Lower leg skin (tissue), 4 donors: ENCODE data around the gene SRCIN1. TPM values are rescaled to one million over a fixed set of nuclear protein-coding genes. Genes with fewer than 3 reads are reported as not detected.

Experiments
- DNase-seq, 2 donors: peaks; one replicate each; pipeline ENCODE4 v3.0.0-alpha.2; 2019; ENCODE audit warnings: low spot score in 2 of 2
- H3K4me3 ChIP-seq: fragments of 200-600 bp; sonication (generic); 2 replicates; pipeline ENCODE4 v1.5.1; 2017; ENCODE audit warnings: mild to moderate bottlenecking, low read depth; ENCODE audit not compliant: poor library complexity, severe bottlenecking
- POLR2A ChIP-seq, 2 donors: fragments of 450-650 bp; IDR thresholded peaks; one replicate each; pipeline ENCODE4 v1.6.1; 2016 to 2017; ENCODE audit warnings: antibody characterized with exemption in 2 of 2, mild to moderate bottlenecking in 1 of 2, moderate library complexity in 1 of 2
- WGBS, 2 donors: methylation state at CpG; one replicate each; pipeline ENCODE4 v1.1.5; 2018; 5-methylcytosine and 5-hydroxymethylcytosine counted together
- intact Hi-C: fragments of 100-400 bp; cut with DNase I; formaldehyde crosslinking; loops from one replicate; pipeline ENCODE4 v1.15.0; 2023; ENCODE audit warnings: low total_unique reads
- total RNA-seq, 4 donors: library from RNA; depleted of rRNA; stranded (reverse); fragments of >200 nt; gene quantifications; one replicate each; pipeline ENCODE4 v1.1.0, GENCODE V29; 2016
- TF ChIP-seq, protein P1 (sequence below), 3 donors: fragments of 450-650 bp; IDR thresholded peaks; one replicate each; pipeline ENCODE4 v1.5.1; 2016; ENCODE audit warnings: antibody characterized with exemption in 3 of 3, mild to moderate bottlenecking in 3 of 3, moderate library complexity in 2 of 3

SRCIN1 gene
- total RNA-seq, 4 donors from 2014 or later, result 12.0 to 20.2 (median 15.6) TPM

DNA sequence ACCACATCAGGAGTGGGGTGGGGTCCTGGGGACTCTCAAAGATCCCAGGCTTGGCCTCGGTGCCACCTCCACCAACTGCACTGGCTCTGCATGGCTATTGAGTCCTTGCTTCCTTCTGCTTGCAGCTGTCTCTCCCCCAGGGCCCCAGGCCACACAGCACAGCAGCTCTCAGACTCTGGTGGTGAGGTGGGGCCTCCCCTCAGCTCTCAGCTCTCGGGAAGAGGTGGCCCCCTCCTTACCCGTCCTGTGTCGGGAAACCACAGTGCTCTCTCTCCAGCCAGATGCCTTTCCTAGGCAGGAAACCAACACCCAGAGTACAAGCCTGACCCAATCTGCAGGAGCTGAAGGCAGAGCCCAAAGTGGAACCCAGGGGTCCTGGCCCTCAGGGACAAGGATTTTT lies 18.5 kb downstream of the SRCIN1 start:
- intact Hi-C loops, result loop anchor here (10.0 kb wide), 1 partner anchor 92 kb away; no protein-coding TSS in a partner anchor
- H3K4me3 ChIP-seq, result no peak overlapping the region
- no peak for TF ChIP-seq POLR2A (IDR thresholded peaks at IDR 0.05)
- TF ChIP-seq, protein P1, sequence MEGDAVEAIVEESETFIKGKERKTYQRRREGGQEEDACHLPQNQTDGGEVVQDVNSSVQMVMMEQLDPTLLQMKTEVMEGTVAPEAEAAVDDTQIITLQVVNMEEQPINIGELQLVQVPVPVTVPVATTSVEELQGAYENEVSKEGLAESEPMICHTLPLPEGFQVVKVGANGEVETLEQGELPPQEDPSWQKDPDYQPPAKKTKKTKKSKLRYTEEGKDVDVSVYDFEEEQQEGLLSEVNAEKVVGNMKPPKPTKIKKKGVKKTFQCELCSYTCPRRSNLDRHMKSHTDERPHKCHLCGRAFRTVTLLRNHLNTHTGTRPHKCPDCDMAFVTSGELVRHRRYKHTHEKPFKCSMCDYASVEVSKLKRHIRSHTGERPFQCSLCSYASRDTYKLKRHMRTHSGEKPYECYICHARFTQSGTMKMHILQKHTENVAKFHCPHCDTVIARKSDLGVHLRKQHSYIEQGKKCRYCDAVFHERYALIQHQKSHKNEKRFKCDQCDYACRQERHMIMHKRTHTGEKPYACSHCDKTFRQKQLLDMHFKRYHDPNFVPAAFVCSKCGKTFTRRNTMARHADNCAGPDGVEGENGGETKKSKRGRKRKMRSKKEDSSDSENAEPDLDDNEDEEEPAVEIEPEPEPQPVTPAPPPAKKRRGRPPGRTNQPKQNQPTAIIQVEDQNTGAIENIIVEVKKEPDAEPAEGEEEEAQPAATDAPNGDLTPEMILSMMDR (IDR thresholded peaks at IDR 0.05), result no peak
- no peak for DNase-seq
- WGBS, 2 donors, result 60 to 79% methylated on average over 3 to 4 of the region's 4 CpGs

DNA sequence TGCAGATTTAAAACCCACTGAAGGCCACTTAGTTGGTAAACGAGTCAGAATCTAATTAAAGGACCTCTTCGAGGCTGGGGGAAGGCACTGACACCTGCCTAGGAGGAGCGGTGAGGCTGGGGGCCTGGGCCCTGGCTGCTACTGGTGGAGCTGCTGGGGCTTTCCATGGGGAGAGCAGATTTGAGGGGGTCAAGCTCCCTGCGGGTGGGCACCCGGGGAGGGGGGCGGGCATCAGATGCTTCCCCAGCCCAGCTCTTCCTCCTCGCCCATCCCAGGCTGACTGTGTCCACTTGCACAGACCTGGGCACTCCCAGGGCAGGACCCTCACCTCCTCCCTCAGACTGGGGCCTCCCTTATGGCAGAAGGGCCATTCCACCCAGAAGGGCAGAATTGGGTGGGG lies 19.0 kb downstream of the SRCIN1 start:
- 79 to 81% methylated on average over 7 of the region's 7 CpGs for WGBS, 2 donors
- intact Hi-C loops, result loop anchor here (10.0 kb wide), 1 partner anchor 92 kb away; no protein-coding TSS in a partner anchor

DNA sequence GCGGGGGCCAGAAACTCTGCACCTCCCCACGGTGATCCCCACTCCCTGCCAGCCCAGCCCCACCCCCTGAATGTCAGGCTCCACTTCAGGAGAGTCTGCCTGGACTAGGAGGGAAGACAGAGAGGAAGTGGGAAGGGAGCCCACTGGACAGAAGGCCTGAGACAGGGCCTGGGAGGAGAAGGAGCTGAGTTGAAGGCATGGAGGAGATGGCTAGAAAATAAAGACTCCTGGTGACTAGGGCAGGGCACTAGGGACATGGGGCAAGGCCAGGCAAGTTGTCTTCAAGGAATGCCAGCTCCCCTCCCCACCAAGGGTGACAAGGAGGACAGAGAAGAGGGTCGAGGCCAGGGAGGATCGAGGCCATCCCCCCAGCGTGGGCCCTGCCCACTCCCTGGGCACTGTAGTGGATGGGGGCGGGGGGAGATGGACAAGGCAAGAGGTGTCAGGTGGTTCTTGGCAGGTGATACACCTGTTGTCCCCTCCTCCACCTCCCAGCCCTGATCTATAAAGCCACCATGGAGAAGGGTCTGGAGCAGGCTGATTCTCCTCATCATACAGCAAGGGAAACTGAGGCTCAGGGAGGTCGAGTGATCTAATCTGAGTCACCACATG lies 19.7 kb downstream of the SRCIN1 start:
- no peak for DNase-seq
- no peak for TF ChIP-seq POLR2A (IDR thresholded peaks at IDR 0.05)
- TF ChIP-seq, protein P1 (IDR thresholded peaks at IDR 0.05), result no peak
- intact Hi-C loops, result loop anchor here (10.0 kb wide), 1 partner anchor 91 kb away; no protein-coding TSS in a partner anchor
- WGBS, 2 donors, result 73 to 82% methylated on average over 7 of the region's 7 CpGs
- no peak overlapping the region for H3K4me3 ChIP-seq

More for the DNA sequence above, 19.0 kb downstream of the SRCIN1 start:
- DNase-seq, result no peak
- H3K4me3 ChIP-seq, result no peak overlapping the region
- TF ChIP-seq, protein P1 (IDR thresholded peaks at IDR 0.05), result no peak
- TF ChIP-seq POLR2A (IDR thresholded peaks at IDR 0.05), result no peak

DNA sequence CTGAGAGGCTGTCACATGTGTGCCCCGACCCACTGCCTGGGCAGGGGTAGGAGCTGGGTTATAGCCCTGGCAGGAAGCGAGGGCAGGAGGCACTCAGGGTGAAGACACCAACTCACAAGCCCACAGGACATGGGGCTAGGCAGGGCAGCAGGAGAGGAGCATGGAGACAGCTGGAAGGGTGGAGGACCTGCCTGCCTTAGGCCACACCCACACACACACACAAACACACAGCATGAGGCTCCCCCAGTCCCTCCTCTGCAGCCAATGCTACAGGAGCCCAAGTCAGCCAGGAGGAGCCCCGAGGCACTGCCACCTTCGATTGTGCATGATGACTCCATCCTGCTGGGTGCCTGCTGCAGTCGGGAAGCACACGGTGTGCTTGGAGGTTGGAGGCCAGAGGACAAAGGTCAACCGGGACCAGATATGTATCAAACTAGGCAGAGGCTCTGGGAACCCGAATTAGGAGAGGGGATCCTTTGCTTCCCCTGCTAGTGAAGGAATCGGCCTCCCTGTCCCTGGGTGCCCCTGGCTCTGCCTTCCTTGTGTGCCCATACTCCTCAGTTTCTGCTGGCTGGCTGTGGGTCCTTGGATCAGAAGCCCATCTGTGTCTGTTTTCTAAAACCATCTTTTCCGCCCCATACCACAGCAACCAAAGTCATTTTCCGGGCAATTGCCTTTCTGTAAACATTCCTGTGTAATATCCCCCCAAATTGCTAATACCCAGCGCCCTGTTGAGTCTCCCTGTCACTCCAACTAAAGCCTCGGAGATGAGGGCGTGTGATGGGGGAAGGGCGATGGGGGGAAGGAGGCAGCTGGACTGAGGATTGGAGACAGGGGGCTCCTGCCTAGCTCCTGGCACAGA lies 20.5 kb downstream of the SRCIN1 start:
- no peak for DNase-seq
- 58 to 59% methylated on average over 15 of the region's 15 CpGs for WGBS, 2 donors
- H3K4me3 ChIP-seq, result no peak overlapping the region
- no peak for TF ChIP-seq POLR2A (IDR thresholded peaks at IDR 0.05)
- TF ChIP-seq, protein P1 (IDR thresholded peaks at IDR 0.05), result no peak
- intact Hi-C loops, result loop anchor here (10.0 kb wide), 1 partner anchor 90 kb away; no protein-coding TSS in a partner anchor

DNA sequence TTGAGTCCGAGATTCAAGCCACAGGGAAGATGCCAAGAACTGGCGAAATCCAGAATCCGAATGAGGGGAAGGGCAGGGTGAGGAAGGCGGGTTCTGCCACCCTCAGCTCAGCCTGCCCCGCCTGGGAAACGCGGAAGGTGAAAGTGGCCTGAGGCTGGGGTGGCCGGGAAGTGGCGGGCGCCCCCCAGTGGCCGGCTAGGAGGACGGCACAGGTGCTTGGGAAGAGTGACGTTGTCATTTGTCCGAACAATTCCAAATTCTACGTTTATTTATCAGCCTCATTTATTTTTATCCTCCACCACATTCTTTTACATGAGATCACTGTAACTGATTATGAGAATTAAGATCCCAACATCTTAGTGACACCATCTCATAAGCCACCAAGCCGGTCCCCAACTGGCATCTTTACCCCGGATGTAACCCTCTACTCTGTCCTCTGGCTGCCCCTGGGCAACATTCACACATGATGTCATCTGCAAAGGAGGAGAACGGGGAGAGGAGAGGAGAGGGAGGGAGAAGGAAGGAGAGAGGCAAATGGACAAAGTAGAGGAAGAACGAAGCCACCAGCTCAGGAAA lies 21.3 kb downstream of the SRCIN1 start:
- H3K4me3 ChIP-seq, result no peak overlapping the region
- 6 to 8% methylated on average over 19 of the region's 19 CpGs for WGBS, 2 donors
- peak; percentile 32 to 95 for DNase-seq
- no peak for TF ChIP-seq POLR2A (IDR thresholded peaks at IDR 0.05)
- TF ChIP-seq, protein P1 (IDR thresholded peaks at IDR 0.05), result peak in 1 of 3 donors; percentile 42
- intact Hi-C loops, result loop anchor here (10.0 kb wide), 1 partner anchor 90 kb away; no protein-coding TSS in a partner anchor
